GM12873 (cell line): ENCODE data around the gene TMEM175.

Source experiments
- TF ChIP-seq, protein P1 (sequence below): IDR thresholded peaks from 2 replicates; pipeline ENCODE4 v1.5.1; 2012; ENCODE audit warnings: low read depth, mild to moderate bottlenecking, moderate library complexity, low read length, control low read depth; ENCODE audit not compliant: insufficient read depth; ENCODE audit errors: missing control alignments

TMEM175 gene

DNA sequence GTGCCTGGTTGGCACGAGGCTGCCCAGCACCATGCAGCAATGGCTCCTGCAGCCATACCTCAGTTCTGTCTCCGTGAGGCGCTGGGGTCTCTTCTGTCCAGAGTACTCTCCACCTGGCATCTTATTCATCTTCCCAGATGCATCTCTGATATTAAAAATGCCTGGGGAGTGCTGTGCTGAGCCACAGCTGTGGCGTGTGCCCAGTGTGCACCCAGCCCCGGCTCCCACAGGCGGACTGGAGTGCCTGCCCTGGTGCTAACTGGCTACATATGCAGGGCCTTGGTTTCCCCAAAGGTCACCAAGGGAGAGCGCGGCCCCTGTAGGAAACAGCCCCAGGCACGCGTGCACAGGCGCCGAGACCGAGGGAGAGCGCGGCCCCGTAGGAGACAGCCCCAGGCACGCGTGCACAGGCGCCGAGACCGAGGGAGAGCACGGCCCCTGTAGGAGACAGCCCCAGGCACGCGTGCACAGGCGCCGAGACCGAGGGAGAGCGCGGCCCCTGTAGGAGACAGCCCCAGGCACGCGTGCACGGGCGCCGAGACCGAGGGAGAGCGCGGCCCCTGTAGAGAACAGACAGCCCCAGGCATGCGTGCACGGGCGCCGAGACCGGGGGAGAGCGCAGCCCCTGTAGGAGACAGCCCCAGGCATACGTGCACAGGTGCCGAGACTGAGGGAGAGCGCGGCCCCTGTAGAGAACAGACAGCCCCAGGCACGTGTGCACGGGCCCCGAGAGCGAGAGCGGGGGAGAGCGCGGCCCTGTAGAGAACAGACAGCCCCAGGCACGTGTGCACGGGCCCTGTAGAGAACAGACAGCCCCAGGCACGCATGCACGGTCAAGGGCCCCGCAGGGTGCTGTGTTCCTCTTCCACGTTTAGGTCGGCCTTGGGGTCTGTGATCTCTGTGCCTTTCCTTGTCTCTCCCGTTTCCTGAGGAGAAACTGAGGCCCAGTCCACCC, 14.5 kb downstream of the TMEM175 start:
- TF ChIP-seq, protein P1, sequence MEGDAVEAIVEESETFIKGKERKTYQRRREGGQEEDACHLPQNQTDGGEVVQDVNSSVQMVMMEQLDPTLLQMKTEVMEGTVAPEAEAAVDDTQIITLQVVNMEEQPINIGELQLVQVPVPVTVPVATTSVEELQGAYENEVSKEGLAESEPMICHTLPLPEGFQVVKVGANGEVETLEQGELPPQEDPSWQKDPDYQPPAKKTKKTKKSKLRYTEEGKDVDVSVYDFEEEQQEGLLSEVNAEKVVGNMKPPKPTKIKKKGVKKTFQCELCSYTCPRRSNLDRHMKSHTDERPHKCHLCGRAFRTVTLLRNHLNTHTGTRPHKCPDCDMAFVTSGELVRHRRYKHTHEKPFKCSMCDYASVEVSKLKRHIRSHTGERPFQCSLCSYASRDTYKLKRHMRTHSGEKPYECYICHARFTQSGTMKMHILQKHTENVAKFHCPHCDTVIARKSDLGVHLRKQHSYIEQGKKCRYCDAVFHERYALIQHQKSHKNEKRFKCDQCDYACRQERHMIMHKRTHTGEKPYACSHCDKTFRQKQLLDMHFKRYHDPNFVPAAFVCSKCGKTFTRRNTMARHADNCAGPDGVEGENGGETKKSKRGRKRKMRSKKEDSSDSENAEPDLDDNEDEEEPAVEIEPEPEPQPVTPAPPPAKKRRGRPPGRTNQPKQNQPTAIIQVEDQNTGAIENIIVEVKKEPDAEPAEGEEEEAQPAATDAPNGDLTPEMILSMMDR: no peak

DNA sequence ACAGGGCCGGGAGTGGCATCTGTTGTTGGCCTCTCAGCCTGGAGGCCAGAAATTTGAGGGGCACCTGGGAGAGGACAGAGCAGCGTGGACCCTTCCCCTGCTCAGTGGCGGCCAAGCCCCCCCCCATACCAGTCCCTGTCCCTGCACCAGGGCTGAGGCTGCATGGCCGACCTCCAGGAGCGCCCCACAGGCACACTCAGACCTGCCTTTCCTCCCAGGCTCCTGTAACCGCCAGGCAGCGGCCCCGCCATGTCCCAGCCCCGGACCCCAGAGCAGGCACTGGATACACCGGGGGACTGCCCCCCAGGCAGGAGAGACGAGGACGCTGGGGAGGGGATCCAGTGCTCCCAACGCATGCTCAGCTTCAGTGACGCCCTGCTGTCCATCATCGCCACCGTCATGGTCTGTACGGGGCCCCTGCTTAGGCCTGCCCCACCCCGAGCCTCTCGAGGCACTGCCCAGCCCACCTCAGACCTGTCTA, 15.3 kb downstream of the TMEM175 start:
- TF ChIP-seq, protein P1: no peak

DNA sequence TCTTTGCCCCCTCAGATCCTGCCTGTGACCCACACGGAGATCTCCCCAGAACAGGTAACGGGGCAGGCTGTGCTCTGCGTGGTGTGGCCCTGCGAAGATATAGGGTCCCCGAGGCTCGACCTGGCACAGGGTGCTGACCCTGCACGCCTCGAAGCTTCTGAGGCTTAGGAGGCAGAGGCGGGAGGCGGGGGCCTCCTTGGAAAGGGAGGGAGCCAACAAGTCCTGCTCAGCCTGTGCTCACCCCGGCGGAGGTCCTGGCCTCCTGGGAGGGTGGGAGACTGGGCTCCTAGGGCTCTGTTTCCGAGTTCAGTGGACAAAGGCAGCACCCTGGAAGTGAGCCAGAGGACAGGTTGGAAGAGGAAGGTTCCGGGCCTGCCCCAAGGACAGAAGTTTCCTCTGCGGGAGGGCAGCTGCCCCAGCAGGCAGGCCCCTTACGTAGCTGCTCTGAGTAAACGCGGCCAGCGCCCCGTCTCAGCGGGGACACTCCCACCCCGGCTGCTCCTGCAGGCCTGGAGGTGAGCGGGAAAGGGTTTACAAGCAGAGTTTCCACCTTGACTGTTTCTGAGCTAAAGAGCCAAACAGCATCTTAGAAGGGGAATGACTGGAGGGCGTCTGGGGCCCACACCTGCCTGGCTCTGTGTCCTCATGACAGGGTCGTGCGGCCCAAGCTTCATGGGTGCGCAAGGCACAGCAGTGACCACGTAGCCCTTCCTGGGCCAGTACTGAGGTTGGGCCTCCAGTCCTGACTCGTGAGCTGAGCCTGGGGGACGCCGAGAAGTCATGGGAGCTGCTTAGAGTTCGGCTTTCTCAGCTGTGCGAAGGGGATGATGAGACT, 16.1 kb downstream of the TMEM175 start:
- TF ChIP-seq, protein P1: no peak

DNA sequence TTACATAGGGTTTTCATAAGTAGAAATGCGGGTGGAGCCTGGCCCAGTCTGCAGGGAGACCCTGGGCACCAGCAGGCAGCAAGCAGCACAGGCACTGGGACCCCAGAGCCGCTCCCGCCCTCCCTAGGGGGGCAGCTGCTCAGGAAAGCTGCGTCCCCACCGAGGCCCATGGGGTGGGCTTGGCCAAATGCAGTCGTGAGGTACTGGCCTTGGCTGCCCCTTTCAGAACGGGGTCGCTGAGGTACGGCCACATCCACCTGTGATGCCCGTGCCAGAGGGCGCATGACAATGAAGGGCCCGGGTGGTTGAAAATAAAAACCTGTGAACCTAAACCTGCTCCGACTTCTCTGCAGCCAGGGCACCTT, 16.7 kb downstream of the TMEM175 start:
- TF ChIP-seq, protein P1: no peak

DNA sequence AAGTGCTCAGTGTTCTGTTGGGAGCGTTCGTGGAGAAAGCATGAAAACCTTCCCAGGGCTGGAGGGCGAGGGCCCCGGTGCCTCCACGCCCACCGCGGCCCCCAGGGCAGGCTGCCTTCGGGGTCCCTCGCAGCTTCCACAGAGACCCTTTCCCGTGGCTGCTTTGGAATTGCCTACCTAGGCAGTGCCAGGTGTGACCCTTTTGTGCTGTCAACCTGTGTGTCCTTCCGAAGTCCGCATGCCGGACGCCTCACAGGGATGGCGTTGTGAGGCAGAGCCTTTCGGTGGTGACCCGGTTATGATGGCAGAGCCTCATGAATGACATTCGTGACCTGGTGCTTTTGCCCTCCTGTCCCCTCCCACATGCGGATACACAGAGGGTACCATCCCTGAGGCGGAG, 17.4 kb downstream of the TMEM175 start:
- TF ChIP-seq, protein P1: no peak

DNA sequence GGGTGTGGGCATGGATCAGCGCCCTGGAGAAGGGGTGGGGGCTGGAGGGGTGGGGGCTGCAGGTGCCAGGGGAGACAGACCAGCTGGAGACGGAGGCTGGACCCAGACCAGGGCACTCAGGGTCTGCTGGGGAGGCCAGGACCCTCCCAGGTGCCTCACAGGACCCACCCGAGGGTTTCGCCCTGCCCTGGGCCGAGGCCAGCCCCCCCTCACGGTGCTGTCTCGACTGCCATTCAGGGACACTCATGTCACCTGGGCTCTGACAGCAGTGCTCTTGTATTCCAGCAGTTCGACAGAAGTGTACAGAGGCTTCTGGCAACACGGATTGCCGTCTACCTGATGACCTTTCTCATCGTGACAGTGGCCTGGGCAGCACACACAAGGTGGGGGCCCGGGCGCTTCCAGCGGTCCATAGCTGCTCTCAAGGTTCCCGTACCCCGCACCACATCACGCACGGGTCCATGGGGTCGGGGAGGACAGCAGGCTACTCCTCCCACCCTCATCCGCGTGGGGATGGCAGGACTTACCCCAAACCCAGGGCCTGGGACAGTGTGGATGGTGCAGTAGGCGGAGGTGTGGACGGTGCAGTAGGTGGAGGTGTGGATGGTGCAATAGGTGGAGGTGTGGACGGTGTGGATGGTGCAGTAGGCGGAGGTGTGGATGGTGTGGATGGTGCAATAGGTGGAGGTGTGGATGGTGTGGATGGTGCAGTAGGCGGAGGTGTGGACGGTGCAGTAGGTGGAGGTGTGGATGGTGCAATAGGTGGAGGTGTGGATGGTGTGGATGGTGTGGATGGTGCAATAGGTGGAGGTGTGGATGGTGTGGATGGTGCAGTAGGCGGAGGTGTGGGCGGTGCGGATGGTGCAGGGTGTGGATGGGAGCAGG, 18.1 kb downstream of the TMEM175 start:
- TF ChIP-seq, protein P1: no peak
